Measurements from ENCODE around the gene TPM1.

Gene TPM1

DNA sequence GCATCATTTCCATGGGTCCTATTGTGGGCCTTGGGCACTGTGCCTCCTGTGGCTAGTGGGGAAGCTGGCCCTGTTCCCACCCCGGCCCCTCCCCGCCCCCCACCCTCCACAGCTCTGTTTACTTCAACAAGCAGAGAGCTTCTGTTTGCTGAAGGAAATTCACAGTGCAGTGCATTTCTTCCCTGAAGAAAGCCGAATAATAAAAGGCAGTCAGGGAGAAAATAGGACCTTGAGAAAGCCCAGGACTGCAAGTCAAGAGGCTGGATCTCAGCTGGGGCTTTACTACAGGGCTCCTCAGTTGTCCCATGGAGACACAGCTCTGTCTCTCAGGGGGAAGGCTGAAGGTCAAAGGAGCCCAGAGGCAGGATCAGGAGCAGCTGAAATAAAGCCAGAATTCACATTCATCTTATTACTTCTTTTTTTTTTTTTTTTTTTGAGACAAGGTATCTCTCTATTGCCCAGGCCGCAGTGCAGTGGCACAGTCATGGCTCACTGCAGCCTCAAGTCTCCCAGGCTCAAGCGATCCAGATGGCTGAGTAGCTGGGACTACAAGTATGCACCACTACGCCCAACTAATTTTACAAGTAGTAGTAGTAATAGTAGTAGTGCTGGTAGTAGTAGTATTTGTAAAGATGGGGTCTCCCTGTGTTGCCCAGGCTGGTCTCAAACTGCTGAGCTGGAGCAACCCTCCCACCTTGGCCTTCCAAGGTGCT is 46.1 kb downstream of the TPM1 start:
- DNase-seq (ENCODE audit: low read depth): no peak
- no peak for TF ChIP-seq CTCF (conservative IDR thresholded peaks at IDR 0.05; ENCODE audit: control insufficient read depth, insufficient read depth, low read depth, low read length)
- H3K4me3 ChIP-seq (ENCODE audit: control insufficient read depth, low read depth, low read length): no peak overlapping the region

DNA sequence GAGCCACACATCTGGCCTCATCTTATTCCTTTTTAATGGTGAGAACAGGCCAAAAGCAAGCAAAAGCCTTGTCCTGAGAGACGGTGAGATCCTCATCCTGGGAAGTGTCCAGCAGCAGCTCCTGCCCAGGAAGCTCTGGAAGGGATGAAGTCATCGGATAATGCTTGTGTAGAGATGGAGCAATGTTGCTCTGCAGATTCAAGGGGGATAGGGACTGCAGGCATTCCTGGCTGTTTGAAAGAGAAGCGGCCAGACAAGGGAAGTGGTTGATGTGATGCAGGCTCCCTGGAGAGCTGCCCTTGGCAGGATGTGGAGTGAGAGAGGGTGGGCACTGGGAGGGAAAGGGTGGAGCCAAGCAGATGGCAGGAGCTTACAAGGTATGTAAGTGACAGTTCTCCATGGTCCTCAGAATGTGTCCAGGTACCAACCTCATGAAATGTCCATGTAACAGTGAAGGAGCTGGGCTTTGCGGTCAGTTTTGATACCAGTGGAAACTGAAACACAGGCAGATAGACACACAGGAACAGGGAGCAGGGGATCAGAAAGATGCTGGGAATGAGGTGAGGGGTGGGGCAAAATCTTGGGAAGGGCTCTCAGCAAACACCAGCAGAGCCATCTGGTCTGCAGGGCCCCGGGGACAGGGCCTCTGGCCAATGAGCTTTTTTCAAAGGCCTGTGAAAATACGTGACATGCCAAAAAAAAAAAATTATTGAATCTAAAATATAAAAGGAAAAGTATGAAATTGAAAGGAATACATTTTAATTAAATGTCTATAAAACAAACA is 46.9 kb downstream of the TPM1 start:
- peak; percentile 91 for DNase-seq (ENCODE audit: low read depth)
- no peak for TF ChIP-seq CTCF (conservative IDR thresholded peaks at IDR 0.05; ENCODE audit: control insufficient read depth, insufficient read depth, low read depth, low read length)
- no peak overlapping the region for H3K4me3 ChIP-seq (ENCODE audit: control insufficient read depth, low read depth, low read length)

DNA sequence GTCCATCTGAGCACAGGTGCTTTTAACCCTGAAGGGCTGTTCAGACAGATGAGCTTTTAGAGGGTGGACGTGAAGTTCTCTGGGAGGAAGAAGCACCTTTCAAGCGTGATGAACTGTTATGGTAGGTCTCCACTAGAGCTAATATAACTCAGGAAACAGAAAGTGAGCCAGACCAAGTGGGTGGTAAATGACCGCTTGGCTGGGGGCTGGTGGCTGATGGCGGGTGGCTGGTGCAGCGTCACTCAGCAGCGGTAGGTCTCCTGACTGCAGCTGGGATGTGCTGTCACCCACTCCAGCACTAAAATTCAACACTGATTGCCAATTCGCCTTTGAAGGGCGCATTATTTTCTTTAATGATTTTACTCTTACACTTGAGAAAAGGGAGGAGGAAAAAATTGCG is 47.9 kb downstream of the TPM1 start:
- no peak for TF ChIP-seq CTCF (conservative IDR thresholded peaks at IDR 0.05; ENCODE audit: control insufficient read depth, insufficient read depth, low read depth, low read length)
- no peak for DNase-seq (ENCODE audit: low read depth)
- no peak overlapping the region for H3K4me3 ChIP-seq (ENCODE audit: control insufficient read depth, low read depth, low read length)

DNA sequence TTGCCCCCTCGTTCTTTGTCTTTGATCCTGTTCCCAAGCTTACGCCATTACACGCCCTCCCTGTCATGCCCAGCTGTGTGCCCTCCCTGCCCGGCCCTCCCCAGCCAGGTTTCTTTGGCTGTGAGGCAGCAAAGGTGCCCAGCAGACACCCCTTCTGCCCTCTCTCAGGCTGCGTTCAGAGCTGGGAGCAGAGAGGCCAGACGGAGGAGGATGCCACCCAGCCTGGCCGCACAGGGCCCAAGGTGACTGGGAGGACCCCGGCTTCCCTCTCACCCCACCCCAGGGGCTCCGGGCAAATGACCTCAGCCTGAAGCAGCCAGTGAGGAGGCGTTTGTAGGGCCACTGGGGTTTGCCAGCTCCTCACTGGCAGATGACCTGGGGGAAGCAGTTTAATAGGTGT is 48.3 kb downstream of the TPM1 start:
- TF ChIP-seq CTCF (conservative IDR thresholded peaks at IDR 0.05; ENCODE audit: control insufficient read depth, insufficient read depth, low read depth, low read length): no peak
- DNase-seq (ENCODE audit: low read depth): no peak
- H3K4me3 ChIP-seq (ENCODE audit: control insufficient read depth, low read depth, low read length): no peak overlapping the region

DNA sequence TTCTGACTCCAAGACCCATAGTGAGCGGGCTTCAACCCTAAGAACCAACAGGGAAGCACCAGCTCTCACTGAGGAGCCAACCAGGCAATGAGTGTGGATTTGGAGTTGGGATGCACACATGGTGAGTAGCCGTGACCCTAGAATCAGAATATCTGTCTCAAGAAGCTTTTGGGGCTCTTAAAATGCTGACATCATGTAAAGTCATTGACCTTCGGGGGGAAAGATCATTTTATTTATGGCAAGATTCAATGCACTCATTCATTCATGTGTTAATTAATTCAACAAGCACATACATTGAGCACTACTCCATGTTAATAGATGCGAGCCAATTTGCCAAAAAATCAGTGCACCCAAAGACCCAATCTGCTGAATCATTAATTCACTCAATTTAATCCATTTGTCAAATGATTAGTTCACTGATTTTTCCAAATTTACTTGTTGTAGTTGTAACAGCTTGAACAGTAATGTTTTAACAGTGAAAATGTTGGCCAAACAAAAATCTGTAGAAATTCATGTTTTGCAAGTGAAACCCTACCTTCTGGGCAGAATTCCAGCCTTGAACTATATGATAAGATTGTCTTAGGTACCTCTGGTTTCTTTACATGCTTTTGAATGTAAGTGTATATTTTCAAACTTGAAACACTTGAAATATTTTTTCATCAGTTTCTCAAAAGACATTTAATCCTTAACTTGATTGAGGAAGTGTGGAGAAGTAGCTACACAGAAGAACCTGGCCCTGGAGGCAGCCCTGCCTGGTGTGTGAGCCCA is 49.3 kb downstream of the TPM1 start:
- no peak for TF ChIP-seq CTCF (conservative IDR thresholded peaks at IDR 0.05; ENCODE audit: control insufficient read depth, insufficient read depth, low read depth, low read length)
- H3K4me3 ChIP-seq (ENCODE audit: control insufficient read depth, low read depth, low read length): no peak overlapping the region
- no peak for DNase-seq (ENCODE audit: low read depth)

DNA sequence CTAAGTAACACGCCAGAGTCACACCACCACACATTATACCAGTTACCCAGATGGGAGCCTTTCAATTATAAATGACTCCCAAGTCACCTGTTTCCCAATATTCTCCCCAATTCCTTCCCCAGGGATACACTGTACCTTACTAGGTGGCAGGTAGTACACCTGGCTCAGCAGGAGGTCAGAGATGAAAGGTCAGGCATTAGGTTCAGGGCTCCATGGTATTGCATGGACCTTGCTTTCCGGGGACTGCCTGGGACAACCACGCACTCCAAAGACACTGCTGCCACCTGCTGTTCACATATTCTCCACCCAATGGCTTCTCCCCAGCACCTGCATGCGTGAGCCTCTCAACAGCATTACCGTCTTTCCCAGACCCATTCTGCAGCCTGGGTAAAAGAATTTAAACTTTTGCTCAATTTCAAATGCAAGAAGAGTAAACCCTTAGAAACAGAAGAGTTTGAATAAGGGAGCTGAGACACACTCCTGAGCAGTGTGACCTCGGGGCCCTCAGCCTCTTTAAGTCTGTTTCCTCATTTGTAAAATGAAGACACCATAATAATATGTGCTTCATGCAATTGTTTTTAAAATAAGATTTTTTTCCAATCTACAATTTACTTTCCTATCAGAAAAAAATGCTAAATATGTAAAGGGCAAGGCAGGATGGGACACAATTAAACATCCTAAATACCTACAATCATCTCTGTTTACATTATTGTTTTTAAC is 51.1 kb downstream of the TPM1 start:
- no peak overlapping the region for H3K4me3 ChIP-seq (ENCODE audit: control insufficient read depth, low read depth, low read length)
- peak; percentile 96 for TF ChIP-seq CTCF (conservative IDR thresholded peaks at IDR 0.05; ENCODE audit: control insufficient read depth, insufficient read depth, low read depth, low read length)
- peak; percentile 77 for DNase-seq (ENCODE audit: low read depth)

Data from fibroblast of mammary gland (primary cell).